DND-41 (cell line): ENCODE measurements around the gene ACTG1.

Experiments
- ATAC-seq: fragments of 200-7000 bp; cut with Tn5 transposase; 3 replicates; pipeline ENCODE4 v1.9.1; 2021; ENCODE audit warnings: low read depth; ENCODE audit not compliant: insufficient read depth
- DNase-seq: peaks from one replicate; pipeline ENCODE4 v3.0.0-alpha.2; 2020
- H2AFZ ChIP-seq: 2 replicates; pipeline ENCODE4 v1.6.0; 2012; ENCODE audit warnings: low read depth, low read length
- H3K27ac ChIP-seq: 2 replicates; pipeline ENCODE4 v1.5.1; 2012; ENCODE audit warnings: low read length, inconsistent platforms
- H3K27me3 ChIP-seq: fragments of 200-600 bp; sonication (generic); 2 replicates; pipeline ENCODE4 v1.6.0; 2012; ENCODE audit warnings: low read length, mild to moderate bottlenecking, inconsistent platforms; ENCODE audit not compliant: insufficient read depth, poor library complexity
- H3K36me3 ChIP-seq: 2 replicates; pipeline ENCODE4 v1.5.1; 2012; ENCODE audit warnings: low read length, inconsistent platforms; ENCODE audit not compliant: insufficient read depth
- H3K4me1 ChIP-seq: 2 replicates; pipeline ENCODE4 v1.5.1; 2012; ENCODE audit warnings: mild to moderate bottlenecking, low read length; ENCODE audit not compliant: insufficient read depth
- H3K4me2 ChIP-seq: 2 replicates; pipeline ENCODE4 v1.6.0; 2012; ENCODE audit warnings: mild to moderate bottlenecking, moderate library complexity, low read length, inconsistent platforms; ENCODE audit not compliant: insufficient read depth
- H3K4me3 ChIP-seq, 2 experiments: fragments of 200-600 bp in 1 of 2; shearing (Covaris generic) in 1 of 2; 2 replicates each; pipeline ENCODE4 v1.5.1; 2012 to 2016; ENCODE audit warnings: inconsistent platforms in 2 of 2, low read length in 2 of 2, mild to moderate bottlenecking in 2 of 2, low read depth in 1 of 2, moderate library complexity in 1 of 2
- H3K79me2 ChIP-seq: 2 replicates; pipeline ENCODE4 v1.6.0; 2012; ENCODE audit warnings: low read length, inconsistent platforms; ENCODE audit not compliant: insufficient read depth
- H3K9ac ChIP-seq: 2 replicates; pipeline ENCODE4 v1.6.0; 2012; ENCODE audit warnings: low read depth, mild to moderate bottlenecking, inconsistent platforms, low read length, moderate library complexity
- H3K9me3 ChIP-seq: 2 replicates; pipeline ENCODE4 v1.5.1; 2012; ENCODE audit warnings: low read length, moderate library complexity, mild to moderate bottlenecking, inconsistent platforms; ENCODE audit not compliant: insufficient read depth, severe bottlenecking
- H4K20me1 ChIP-seq: 2 replicates; pipeline ENCODE4 v1.6.0; 2012; ENCODE audit warnings: low read length; ENCODE audit not compliant: insufficient read depth
- CTCF ChIP-seq: IDR thresholded peaks from 2 replicates; pipeline ENCODE4 v1.5.1; 2012; ENCODE audit warnings: borderline replicate concordance, low read length, moderate library complexity, mild to moderate bottlenecking; ENCODE audit not compliant: poor library complexity, severe bottlenecking; ENCODE audit errors: extremely low read depth
- EZH2 ChIP-seq: IDR thresholded peaks from 3 replicates; pipeline ENCODE4 v1.6.1; 2012; ENCODE audit warnings: borderline replicate concordance, low read depth, mild to moderate bottlenecking, moderate library complexity, low read length, inconsistent platforms; ENCODE audit not compliant: severe bottlenecking

The ACTG1 gene

GRCh38 chr17:81537856-81538555, 25.4 kb upstream of the ACTG1 start:
- Histone ChIP-seq H3K27me3 (no peaks in the 10 kb centered on the region), H3K27ac (no peak overlapping the region), H3K36me3 (peaks cover 40% of the 10 kb centered on the region), H3K4me3 (no peak overlapping the region), H3K9me3 (no peaks in the 10 kb centered on the region), H3K4me2 (no peak overlapping the region), H3K79me2 (no peaks in the 10 kb centered on the region), H3K4me1 (no peaks in the 10 kb centered on the region), H3K9ac (no peak overlapping the region), H2AFZ (no peak overlapping the region), H4K20me1 (peaks cover 27% of the 10 kb centered on the region)
- TF ChIP-seq EZH2 (no peak), CTCF (no peak)
- 0 out of 3 replicates have a peak, but pooled peaks have one; percentile 6 for ATAC-seq
- DNase-seq = no peak

GRCh38 chr17:81537343-81537855, 24.8 kb upstream of the ACTG1 start:
- Histone ChIP-seq H3K9ac (no peak overlapping the region), H2AFZ (no peak overlapping the region), H3K9me3 (no peaks in the 10 kb centered on the region), H3K27me3 (no peaks in the 10 kb centered on the region), H3K36me3 (peaks cover 35% of the 10 kb centered on the region), H3K27ac (no peak overlapping the region), H3K79me2 (no peaks in the 10 kb centered on the region), H3K4me2 (no peak overlapping the region), H3K4me3 (no peak overlapping the region), H4K20me1 (peaks cover 27% of the 10 kb centered on the region), H3K4me1 (no peaks in the 10 kb centered on the region)
- DNase-seq (peak; percentile 29), ATAC-seq (peak; percentile 32)
- TF ChIP-seq CTCF (peak; percentile 57), EZH2 (no peak)

GRCh38 chr17:81536299-81537290, 24.0 kb upstream of the ACTG1 start:
- DNase-seq = no peak
- no peaks in the 10 kb centered on the region for H3K27me3 ChIP-seq
- no peak for TF ChIP-seq EZH2
- no peak for TF ChIP-seq CTCF
- H3K4me1 ChIP-seq = no peaks in the 10 kb centered on the region
- H4K20me1 ChIP-seq = peaks cover 27% of the 10 kb centered on the region
- no peak overlapping the region for H3K4me2 ChIP-seq
- no peak for ATAC-seq
- no peak overlapping the region for H3K27ac ChIP-seq
- no peak overlapping the region for H3K4me3 ChIP-seq
- no peaks in the 10 kb centered on the region for H3K79me2 ChIP-seq
- H3K9ac ChIP-seq = no peak overlapping the region
- peaks cover 34% of the 10 kb centered on the region for H3K36me3 ChIP-seq
- no peak overlapping the region for H2AFZ ChIP-seq
- no peaks in the 10 kb centered on the region for H3K9me3 ChIP-seq
